Right forelimb (tissue), 1 donor: ENCODE data around the gene UGT3A2.

Experiments used
- DNase-seq: peaks from one replicate; pipeline ENCODE4 v3.0.0-alpha.2; 2018

Gene UGT3A2

GRCh38 chr5:35999547-35999946, 67.1 kb downstream of the UGT3A2 start:
- DNase-seq, result no peak

- no peak for DNase-seq
Observed at GRCh38 chr5:35996076-35996475, 70.6 kb downstream of the UGT3A2 start.

GRCh38 chr5:35990941-35991611, 75.6 kb downstream of the UGT3A2 start, which contains the start of gene UGT3A1:
TSS of gene UGT3A1 (minus strand) at chr5:35991390. CDS start at chr5:35991240, 150 bp downstream.
- no peak for DNase-seq

- DNase-seq, result no peak
Observed at GRCh38 chr5:35990520-35990919, 76.2 kb downstream of the UGT3A2 start.

- no peak for DNase-seq
Observed at GRCh38 chr5:35988529-35988928, 78.2 kb downstream of the UGT3A2 start.

GRCh38 chr5:35987776-35988175, 78.9 kb downstream of the UGT3A2 start:
- DNase-seq, result no peak
